HG02759 (cell line): ENCODE results near the gene ARL11.

Experiments
- ATAC-seq: cut with Tn5 transposase; IDR thresholded peaks from one replicate; pipeline ENCODE4 v1.9.1; 2021; ENCODE audit warnings: mild to moderate bottlenecking, moderate library complexity; ENCODE audit not compliant: unreplicated experiment

ARL11 gene

GRCh38 chr13:49646688-49647087 is 18.4 kb downstream of the ARL11 start:
- ATAC-seq, result no peak

- ATAC-seq, result no peak
Observed at GRCh38 chr13:49649244-49649962, 21.1 kb downstream of the ARL11 start.

- no peak for ATAC-seq
Observed at GRCh38 chr13:49649963-49650312, 21.6 kb downstream of the ARL11 start.

GRCh38 chr13:49651570-49652354 is 23.5 kb downstream of the ARL11 start:
- ATAC-seq, result no peak

GRCh38 chr13:49652355-49653305 is 24.3 kb downstream of the ARL11 start:
- ATAC-seq, result no peak

GRCh38 chr13:49653478-49653877 is 25.2 kb downstream of the ARL11 start:
- no peak for ATAC-seq

- no peak for ATAC-seq
Observed at GRCh38 chr13:49654011-49654410, 25.7 kb downstream of the ARL11 start.

GRCh38 chr13:49655906-49656305 is 27.6 kb downstream of the ARL11 start:
- no peak for ATAC-seq

- no peak for ATAC-seq
Observed at GRCh38 chr13:49657241-49657641, 28.9 kb downstream of the ARL11 start.

- ATAC-seq, result no peak
Observed at GRCh38 chr13:49664606-49665005, 36.3 kb downstream of the ARL11 start.

GRCh38 chr13:49667773-49668172 is 39.5 kb downstream of the ARL11 start:
- ATAC-seq, result no peak

- no peak for ATAC-seq
Observed at GRCh38 chr13:49669735-49670309, 41.5 kb downstream of the ARL11 start.

- ATAC-seq, result no peak
Observed at GRCh38 chr13:49670828-49671227, 42.5 kb downstream of the ARL11 start.

GRCh38 chr13:49676581-49677298 is 48.4 kb downstream of the ARL11 start:
- no peak for ATAC-seq

GRCh38 chr13:49678191-49678914 is 50.0 kb downstream of the ARL11 start:
- no peak for ATAC-seq

- no peak for ATAC-seq
Observed at GRCh38 chr13:49679246-49679645, 50.9 kb downstream of the ARL11 start.

- ATAC-seq, result no peak
Observed at GRCh38 chr13:49681842-49682435, 53.6 kb downstream of the ARL11 start.
